Gastrocnemius medialis (tissue), 4 donors: Measurements from ENCODE around the gene GSK3B.

Experiments used
- CTCF ChIP-seq, 5 experiments: fragments of 450-650 bp in 3 of 5; fragments of 200-600 bp in 2 of 5; sonication (generic) in 2 of 5; IDR thresholded peaks in 4 of 5; conservative IDR thresholded peaks in 1 of 5; 1 replicate in 4 of 5; 2 replicates in 1 of 5; pipeline ENCODE4 v1.5.1; 2016 to 2019; ENCODE audit warnings: antibody characterized with exemption in 5 of 5, mild to moderate bottlenecking in 3 of 5, moderate library complexity in 3 of 5
- POLR2A ChIP-seq, 2 donors: fragments of 450-650 bp; IDR thresholded peaks; one replicate each; pipeline ENCODE4 v1.6.1; 2017; ENCODE audit warnings: antibody characterized with exemption in 2 of 2, mild to moderate bottlenecking in 2 of 2, moderate library complexity in 2 of 2

GRCh38 chr3:120111898-120112297 lies 17.7 kb upstream of the GSK3B start:
- TF ChIP-seq CTCF (IDR thresholded peaks at IDR 0.05 in 4 of 5, conservative IDR thresholded peaks at IDR 0.05 in 1 of 5) (no peak), POLR2A (IDR thresholded peaks at IDR 0.05) (no peak)
